ENCODE results near the gene FGD1.

GRCh38 chrX:54494989-54495813 is 833 bp downstream of the FGD1 start:
- TF ChIP-seq CTCF (IDR thresholded peaks at IDR 0.05) (no peak), POLR2A (IDR thresholded peaks at IDR 0.05) (no peak)
